IgD-negative memory B cell (primary cell): ENCODE measurements around the gene ANKS6. TPM values are rescaled to one million over a fixed set of nuclear protein-coding genes. Genes with fewer than 3 reads are reported as not detected.

Experiments used
- H3K27ac Mint-ChIP-seq, 3 donors: one replicate each; pipeline ENCODE4 v1.8.0; 2020 to 2022; ENCODE audit warnings: mild to moderate bottlenecking in 3 of 3, mixed read lengths in 3 of 3, moderate library complexity in 1 of 3
- H3K27me3 Mint-ChIP-seq: one replicate; pipeline ENCODE4 v1.8.0; 2021; ENCODE audit warnings: mixed read lengths
- H3K36me3 Mint-ChIP-seq: one replicate; pipeline ENCODE4 v1.8.0; 2020; ENCODE audit warnings: mild to moderate bottlenecking, mixed read lengths
- H3K4me1 Mint-ChIP-seq, 3 donors: one replicate each; pipeline ENCODE4 v1.8.0; 2020 to 2022; ENCODE audit warnings: mixed read lengths in 3 of 3, mild to moderate bottlenecking in 1 of 3
- H3K4me3 Mint-ChIP-seq, 4 donors: one replicate each; pipeline ENCODE4 v1.8.0; 2020 to 2022; ENCODE audit warnings: mild to moderate bottlenecking in 4 of 4, mixed read lengths in 4 of 4, moderate library complexity in 3 of 4
- H3K9me3 Mint-ChIP-seq, 3 donors: one replicate each; pipeline ENCODE4 v1.8.0; 2020 to 2021; ENCODE audit warnings: mixed read lengths in 3 of 3, mild to moderate bottlenecking in 1 of 3
- polyA plus RNA-seq: library from polyadenylated mRNA; unstranded; fragments of 300-500 nt; fragmentation: Illumina TruSeq; gene quantifications from one replicate; pipeline ENCODE4 v1.2.3, GENCODE V29; 2021

The ANKS6 gene
- polyA plus RNA-seq, 1 donor from 2014 or later = 2.5 TPM

DNA sequence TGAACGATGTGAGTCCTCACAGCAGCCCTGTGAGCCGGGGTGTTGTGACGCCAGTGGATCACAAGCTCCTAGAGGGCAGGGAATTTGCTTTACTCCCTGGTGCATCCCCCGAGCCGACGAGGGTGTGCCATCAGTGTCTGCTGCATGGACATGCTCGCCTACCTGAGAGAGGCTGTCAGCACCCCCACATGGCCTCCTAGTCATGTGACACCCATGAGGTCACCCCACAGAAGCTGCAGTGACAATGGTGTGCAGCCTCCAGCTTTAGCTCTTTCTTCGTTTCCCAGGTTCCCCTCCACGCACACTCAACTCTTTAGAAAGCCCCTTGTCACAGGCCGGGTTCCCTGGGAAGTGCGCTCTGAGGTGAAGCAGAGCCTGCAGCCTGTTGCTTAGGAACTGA is 67.9 kb downstream of the ANKS6 start:
- no peak overlapping the region for H3K4me3 Mint-ChIP-seq
- no peak overlapping the region for H3K27ac Mint-ChIP-seq
- peaks cover 0 to 15% (median 9%) of the 10 kb centered on the region in 3 donors for H3K4me1 Mint-ChIP-seq
- peaks cover 0 to 5% (median 4%) of the 10 kb centered on the region in 3 donors for H3K9me3 Mint-ChIP-seq
- peaks cover 5% of the 10 kb centered on the region for H3K36me3 Mint-ChIP-seq
- peaks cover 8% of the 10 kb centered on the region for H3K27me3 Mint-ChIP-seq

DNA sequence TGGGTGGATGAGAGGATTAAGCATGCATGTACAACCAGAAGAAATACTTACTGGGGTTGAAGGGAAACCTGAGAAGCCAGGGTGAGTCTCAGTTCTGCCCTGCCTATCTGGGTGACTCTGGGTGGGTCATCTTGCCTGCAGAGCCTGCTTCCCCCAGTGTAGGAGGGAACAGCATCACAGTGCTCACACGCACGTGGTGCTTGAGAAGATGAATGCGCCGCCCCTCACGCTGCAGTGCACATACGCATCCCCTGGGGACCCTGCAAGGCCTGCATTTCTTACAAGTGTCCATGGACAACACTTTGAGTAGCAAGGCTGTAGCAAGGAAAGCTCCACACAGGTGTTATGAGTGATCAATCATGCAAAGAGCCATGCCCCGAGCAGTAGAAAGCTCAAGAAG is 68.9 kb downstream of the ANKS6 start:
- H3K27ac Mint-ChIP-seq = no peak overlapping the region
- peaks cover 0 to 15% (median 9%) of the 10 kb centered on the region in 3 donors for H3K4me1 Mint-ChIP-seq
- H3K4me3 Mint-ChIP-seq = no peak overlapping the region
- peaks cover 0 to 5% (median 4%) of the 10 kb centered on the region in 3 donors for H3K9me3 Mint-ChIP-seq
- H3K36me3 Mint-ChIP-seq = peaks cover 4% of the 10 kb centered on the region
- H3K27me3 Mint-ChIP-seq = peaks cover 13% of the 10 kb centered on the region

DNA sequence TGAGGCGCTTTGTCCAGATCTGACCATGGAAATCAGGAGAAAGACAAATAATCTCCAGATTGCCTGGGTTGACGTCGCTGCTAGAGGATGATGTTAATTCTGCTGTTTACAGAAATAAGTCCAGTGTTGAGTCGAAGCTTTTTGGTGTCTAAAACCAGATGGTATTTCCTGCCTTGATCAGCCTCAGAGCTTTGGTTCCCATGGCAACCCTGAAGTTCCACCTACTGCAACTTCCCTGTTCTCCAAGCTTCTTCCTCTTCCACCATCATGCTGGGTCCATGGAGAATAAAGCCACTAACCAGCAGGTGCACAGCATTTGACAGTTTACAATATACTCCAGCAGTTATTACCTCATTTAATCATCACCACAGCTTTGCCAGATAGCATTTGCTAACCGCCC is 69.6 kb downstream of the ANKS6 start:
- H3K9me3 Mint-ChIP-seq = peaks cover 0 to 5% (median 4%) of the 10 kb centered on the region in 3 donors
- peak overlapping the region in 1 of 4 donors; percentile 64 for H3K4me3 Mint-ChIP-seq
- H3K4me1 Mint-ChIP-seq = peaks cover 0 to 15% (median 9%) of the 10 kb centered on the region in 3 donors
- no peak overlapping the region for H3K27ac Mint-ChIP-seq
- peaks cover 17% of the 10 kb centered on the region for H3K27me3 Mint-ChIP-seq
- H3K36me3 Mint-ChIP-seq = peaks cover 4% of the 10 kb centered on the region

DNA sequence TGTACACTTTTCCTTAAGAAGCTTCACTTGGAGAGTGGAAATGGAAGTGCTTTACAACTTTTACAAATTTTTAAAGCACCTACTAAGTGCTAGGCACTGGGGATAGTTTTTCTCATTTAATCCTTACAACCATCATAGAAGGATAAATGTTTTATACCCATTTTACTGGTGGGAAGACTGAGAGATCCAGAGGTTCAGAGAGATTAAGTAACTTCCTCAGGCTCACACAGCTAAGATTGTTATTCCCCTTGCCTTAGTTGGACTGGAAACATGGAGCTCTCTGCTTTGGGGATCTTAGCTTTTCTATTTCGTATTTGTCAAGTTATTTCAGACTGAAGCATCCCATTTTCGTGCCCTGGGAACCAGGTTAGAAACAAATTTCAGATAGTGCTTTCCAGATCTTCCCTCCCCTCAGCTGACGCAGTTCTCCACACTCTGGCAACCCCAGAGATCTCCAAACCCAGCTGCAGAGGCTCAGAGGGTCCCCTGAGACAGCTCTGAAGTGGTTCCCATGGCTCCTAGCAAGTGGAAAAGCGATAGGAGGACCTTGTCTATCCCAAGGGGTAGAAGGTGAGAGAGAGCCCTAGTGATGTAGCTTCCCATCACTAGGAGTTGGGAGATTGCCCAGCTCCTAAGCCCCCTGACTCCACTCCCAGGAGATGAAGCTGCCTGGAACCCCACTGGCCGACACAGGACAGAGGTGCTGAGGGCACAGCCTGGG is 71.4 kb downstream of the ANKS6 start:
- peaks cover 2% of the 10 kb centered on the region for H3K36me3 Mint-ChIP-seq
- peaks cover 21% of the 10 kb centered on the region for H3K27me3 Mint-ChIP-seq
- H3K27ac Mint-ChIP-seq = no peak overlapping the region
- H3K4me1 Mint-ChIP-seq = peaks cover 0 to 15% (median 9%) of the 10 kb centered on the region in 3 donors
- peaks cover 1 to 5% (median 4%) of the 10 kb centered on the region in 3 donors for H3K9me3 Mint-ChIP-seq
- H3K4me3 Mint-ChIP-seq = peak overlapping the region in 1 of 4 donors; percentile 8

DNA sequence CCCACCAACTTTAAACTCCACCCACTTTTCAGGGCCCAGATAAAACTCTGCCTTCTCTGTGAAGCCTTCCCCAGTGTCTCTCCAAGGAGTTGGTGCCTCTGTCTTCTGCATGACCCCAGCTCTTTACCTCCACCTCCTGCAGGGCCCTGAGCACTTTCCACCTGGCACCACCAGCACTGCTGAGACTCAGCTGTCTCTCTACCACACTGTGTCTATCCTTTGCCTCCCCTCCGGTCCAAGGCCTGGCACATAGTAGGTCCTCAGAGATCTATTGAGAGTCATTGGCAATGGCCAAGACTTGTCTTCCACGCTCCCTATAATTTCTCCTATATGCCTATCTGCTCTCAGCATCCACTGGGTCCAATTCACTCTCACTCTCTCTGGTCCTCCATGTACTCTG is 74.7 kb downstream of the ANKS6 start:
- H3K36me3 Mint-ChIP-seq = peaks cover 2% of the 10 kb centered on the region
- peaks cover 29% of the 10 kb centered on the region for H3K27me3 Mint-ChIP-seq
- H3K4me3 Mint-ChIP-seq = no peak overlapping the region
- H3K9me3 Mint-ChIP-seq = peaks cover 1 to 11% (median 5%) of the 10 kb centered on the region in 3 donors
- H3K4me1 Mint-ChIP-seq = peaks cover 0 to 8% (median 4%) of the 10 kb centered on the region in 3 donors
- H3K27ac Mint-ChIP-seq = no peak overlapping the region

DNA sequence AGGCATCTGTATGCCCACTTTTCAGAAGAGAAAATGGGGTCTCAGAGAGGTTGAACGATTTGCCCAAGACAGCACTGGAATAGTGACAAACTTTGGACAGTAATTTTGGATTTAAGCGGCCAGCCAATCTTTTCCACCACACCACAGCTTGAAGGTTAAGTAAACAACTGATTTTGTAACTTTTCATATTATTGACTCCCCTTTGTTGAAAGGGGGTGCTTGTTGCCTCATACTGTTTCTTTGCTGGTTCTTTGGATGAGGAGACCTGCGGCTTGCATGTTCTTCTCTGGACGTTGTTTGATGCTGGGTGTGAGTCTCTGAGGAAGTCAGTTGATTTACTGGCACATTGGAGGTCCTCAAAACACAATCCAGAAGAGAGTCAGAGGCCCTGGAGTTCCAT is 76.0 kb downstream of the ANKS6 start:
- H3K27me3 Mint-ChIP-seq = peaks cover 26% of the 10 kb centered on the region
- peaks cover 0 to 1% (median 0%) of the 10 kb centered on the region in 3 donors for H3K4me1 Mint-ChIP-seq
- no peak overlapping the region for H3K27ac Mint-ChIP-seq
- no peak overlapping the region for H3K4me3 Mint-ChIP-seq
- H3K36me3 Mint-ChIP-seq = peaks cover 2% of the 10 kb centered on the region
- peaks cover 1 to 11% (median 5%) of the 10 kb centered on the region in 3 donors for H3K9me3 Mint-ChIP-seq

DNA sequence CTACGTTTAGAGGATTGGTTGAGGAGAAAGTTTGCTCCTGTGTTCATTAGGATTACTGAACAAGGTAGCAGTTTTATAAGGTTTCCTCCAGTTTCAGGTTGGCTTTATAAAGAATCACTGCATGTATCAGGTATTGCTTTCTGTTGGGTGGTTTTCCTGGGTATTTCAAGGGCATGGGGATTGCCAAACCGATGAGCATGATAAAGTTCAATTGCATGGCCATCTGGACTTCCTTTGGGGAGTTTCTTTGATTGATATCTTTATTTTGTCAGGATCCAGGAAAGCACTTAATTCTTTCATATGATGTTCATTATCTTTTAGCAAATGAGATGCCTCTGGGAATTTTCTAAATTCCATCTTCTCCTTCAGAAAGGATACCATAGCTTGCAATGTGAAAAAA is 77.3 kb downstream of the ANKS6 start:
- Mint-ChIP-seq H3K36me3 (peaks cover 2% of the 10 kb centered on the region), H3K9me3 (peaks cover 1 to 8% (median 2%) of the 10 kb centered on the region in 3 donors), H3K4me1 (peaks cover 0 to 1% (median 0%) of the 10 kb centered on the region in 3 donors), H3K27ac (no peak overlapping the region), H3K4me3 (no peak overlapping the region), H3K27me3 (peaks cover 23% of the 10 kb centered on the region)

DNA sequence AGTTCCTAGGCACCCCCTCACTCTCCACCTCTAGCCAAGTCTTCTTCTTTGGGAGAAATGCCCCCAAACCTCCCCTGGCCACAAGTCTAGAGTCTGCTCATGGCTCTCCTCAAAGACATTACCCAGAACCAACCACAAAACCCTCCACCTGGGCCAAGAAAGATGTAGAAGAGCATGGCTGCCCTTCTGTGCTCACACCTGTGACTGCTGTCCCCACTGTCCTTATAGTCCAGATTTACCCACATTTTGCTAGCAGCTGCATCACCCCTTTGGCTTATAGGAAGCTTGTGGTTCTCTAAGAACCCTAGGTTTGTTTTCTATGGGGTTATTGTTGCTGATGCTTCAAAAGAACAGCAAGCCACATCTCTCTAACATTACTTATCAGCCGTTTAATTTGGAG is 81.5 kb downstream of the ANKS6 start:
- no peak overlapping the region for H3K27ac Mint-ChIP-seq
- H3K36me3 Mint-ChIP-seq = no peaks in the 10 kb centered on the region
- no peak overlapping the region for H3K4me3 Mint-ChIP-seq
- peaks cover 0 to 4% (median 0%) of the 10 kb centered on the region in 3 donors for H3K4me1 Mint-ChIP-seq
- H3K9me3 Mint-ChIP-seq = peaks cover 0 to 6% (median 0%) of the 10 kb centered on the region in 3 donors
- peaks cover 26% of the 10 kb centered on the region for H3K27me3 Mint-ChIP-seq

DNA sequence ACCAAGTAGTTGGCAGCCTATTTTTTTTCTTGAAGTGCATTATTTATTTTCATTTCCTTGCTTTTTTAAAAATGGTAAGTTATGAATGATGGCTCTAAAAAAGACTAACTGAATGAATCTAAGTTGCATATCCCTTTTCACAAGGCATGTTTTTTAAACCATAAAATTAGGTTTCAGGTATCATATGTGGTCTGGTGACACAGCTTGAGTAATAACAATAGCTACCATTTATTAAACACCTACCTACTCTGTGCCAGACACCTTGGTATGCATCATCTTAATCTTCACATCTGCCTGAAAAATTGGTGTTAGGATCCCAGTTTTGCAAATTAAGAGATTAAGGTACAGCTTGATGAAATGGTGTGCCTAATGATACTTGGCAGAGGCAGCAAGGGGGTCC is 83.4 kb downstream of the ANKS6 start:
- H3K27ac Mint-ChIP-seq = no peak overlapping the region
- H3K4me1 Mint-ChIP-seq = peaks cover 0 to 4% (median 0%) of the 10 kb centered on the region in 3 donors
- H3K4me3 Mint-ChIP-seq = no peak overlapping the region
- H3K9me3 Mint-ChIP-seq = no peaks in the 10 kb centered on the region
- H3K36me3 Mint-ChIP-seq = no peaks in the 10 kb centered on the region
- H3K27me3 Mint-ChIP-seq = peaks cover 31% of the 10 kb centered on the region

DNA sequence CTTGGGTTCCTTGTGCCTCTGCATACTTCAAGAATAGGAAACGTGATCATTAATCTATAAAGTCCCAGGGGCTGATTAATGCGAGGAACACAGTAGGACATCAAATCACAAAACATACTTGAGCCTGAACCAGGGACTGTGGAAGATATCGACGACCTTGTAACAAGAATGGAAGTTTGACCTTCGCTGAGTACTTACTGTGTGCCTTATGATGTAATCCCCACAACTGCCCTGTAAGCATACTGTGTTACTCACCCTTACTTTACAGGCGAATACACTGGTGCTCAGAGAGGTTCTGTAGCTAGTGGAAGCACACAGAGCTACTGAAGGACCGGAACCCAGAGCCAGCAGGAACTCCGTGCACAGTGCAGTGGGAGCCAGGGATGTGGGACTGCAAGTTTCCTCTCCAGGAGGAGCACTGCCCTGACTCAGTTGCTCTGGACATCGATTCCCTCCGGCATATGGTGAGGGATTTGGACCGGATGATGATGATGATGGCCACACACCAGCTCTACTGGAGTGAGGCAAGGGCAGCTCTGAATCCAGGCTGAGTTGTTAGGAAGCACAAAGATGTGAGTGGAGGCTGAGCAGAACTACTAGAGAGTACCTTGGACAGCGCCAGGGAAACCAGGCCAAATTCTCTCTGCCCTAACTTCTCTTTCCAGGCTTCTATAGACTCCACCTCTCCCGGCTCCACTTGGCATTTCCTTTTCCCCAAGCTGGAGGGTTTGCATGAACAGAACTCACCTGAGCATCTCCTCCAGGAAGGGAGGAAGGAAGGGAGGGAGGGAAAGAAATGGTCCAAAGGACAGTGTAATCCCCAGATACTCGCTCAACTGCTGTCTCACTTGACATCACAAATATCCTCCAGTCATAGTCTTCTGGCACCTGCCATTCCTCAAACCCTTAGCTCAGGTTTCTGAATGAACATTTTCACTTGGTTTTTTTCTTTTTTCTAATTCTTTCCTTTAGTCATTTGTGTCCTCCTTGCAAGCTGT is 86.1 kb downstream of the ANKS6 start:
- no peak overlapping the region for H3K27ac Mint-ChIP-seq
- no peaks in the 10 kb centered on the region for H3K36me3 Mint-ChIP-seq
- no peaks in the 10 kb centered on the region for H3K9me3 Mint-ChIP-seq
- H3K27me3 Mint-ChIP-seq = peaks cover 44% of the 10 kb centered on the region
- peak overlapping the region in 1 of 4 donors; percentile 60 for H3K4me3 Mint-ChIP-seq
- H3K4me1 Mint-ChIP-seq = peaks cover 7 to 9% (median 7%) of the 10 kb centered on the region in 3 donors

DNA sequence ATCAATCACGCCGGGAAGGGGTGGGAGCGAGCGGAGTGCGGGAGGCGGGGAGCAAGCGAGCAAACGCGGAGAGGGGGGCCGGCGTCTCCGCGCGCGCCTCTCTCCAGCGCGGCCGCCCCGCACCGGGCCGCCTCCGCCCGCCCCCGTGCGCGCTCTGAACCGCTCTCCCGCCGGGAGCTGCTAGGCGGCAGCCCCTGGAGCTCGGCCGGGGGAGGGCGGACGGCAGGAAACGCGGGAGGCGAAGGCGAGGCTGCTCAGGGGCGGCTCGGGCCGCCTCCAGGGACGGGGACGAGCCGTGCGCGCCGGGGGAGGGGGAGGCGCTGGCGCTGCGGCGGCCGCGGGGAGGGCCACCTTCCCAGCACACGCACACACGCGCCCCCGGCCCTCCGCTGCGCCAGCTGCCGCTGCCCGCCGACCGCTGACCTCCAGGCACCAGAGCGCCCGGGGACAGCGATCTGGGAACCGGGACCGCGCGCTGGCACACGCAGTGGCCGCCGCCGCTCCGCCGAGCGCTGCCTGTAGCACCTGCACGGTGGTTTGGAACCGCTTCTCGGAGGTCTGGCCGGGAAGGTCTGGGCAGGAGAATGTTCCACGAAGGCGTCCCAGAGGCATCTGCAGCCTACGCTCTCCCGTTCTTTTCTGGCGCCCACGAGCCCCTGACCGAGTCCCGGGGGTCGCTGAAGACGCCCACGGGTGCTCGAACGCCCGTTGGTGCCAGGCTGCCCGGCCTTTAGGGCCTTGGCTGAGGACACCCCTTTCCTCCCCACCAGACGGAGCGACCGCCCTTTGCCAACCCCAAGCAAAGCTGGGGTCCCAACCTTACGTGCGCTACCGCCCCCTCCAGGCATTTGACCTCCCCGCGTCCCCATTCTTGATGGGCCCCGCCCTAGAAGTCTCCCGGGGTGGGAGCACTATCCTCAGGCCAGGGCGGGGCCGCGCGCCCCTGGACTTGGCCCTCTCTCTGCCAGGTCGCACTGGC is 87.1 kb downstream of the ANKS6 start, which contains the start of gene GABBR2:
Gene GABBR2 (minus strand): TSS at position 3 of the 979 bp plus-strand sequence. CDS start 198 bp downstream, outside the sequence.
- H3K27ac Mint-ChIP-seq = no peak within 1 kb of the TSS
- H3K9me3 Mint-ChIP-seq = no peaks in the 10 kb centered on the region
- H3K27me3 Mint-ChIP-seq = peaks cover 49% of the 10 kb centered on the region
- H3K4me3 Mint-ChIP-seq = peak within 1 kb of the TSS in 2 of 4 donors; percentile 60 to 84
- H3K36me3 Mint-ChIP-seq = no peaks in the 10 kb centered on the region
- peaks cover 7 to 9% (median 7%) of the 10 kb centered on the region in 3 donors for H3K4me1 Mint-ChIP-seq

DNA sequence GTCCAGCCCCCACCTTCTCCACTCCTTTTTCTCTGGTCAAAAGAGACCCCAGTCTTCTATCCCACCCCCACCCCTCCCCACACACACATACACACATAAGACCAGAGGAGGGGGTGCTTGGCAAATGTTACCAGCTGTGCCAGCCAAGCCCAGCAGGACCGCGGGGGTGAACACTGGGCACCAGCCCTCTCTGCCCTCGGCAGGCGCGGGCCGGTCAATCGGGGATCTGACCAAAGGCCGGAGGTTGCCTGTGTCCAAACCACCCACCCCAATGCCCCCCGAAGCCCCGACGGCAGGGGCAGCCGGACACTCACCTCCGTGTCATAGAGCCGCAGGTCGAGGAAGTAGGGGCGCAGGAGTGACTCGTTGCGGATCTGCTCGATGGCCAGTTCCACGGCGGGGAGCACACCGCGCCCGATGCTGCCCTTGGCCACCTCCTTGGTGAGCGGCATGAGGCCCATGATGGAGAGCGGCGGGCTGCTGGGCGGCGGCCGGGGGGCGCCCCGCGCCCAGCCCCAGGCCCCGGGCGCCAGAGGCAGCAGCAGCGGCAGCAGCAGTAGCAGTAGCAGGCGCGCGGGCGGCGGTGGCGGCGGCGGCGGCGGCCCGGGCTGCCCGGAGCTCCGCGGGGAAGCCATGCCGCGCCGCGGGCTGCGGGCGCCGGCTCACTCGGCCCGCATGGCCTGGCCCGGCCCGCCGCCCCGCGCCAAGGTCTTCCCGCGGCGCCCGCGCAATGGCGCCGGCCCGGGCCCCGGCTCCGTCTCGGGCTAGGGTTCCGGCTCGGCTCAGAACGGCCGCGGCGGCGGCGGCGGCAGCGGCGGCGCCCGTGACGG is 88.0 kb downstream of the ANKS6 start:
- Mint-ChIP-seq H3K9me3 (no peaks in the 10 kb centered on the region), H3K4me3 (peak overlapping the region in 1 of 4 donors; percentile 84), H3K27ac (no peak overlapping the region), H3K4me1 (peaks cover 7 to 9% (median 7%) of the 10 kb centered on the region in 3 donors), H3K27me3 (peaks cover 53% of the 10 kb centered on the region), H3K36me3 (no peaks in the 10 kb centered on the region)
